Measurements from ENCODE around the gene INHBC.

DNA sequence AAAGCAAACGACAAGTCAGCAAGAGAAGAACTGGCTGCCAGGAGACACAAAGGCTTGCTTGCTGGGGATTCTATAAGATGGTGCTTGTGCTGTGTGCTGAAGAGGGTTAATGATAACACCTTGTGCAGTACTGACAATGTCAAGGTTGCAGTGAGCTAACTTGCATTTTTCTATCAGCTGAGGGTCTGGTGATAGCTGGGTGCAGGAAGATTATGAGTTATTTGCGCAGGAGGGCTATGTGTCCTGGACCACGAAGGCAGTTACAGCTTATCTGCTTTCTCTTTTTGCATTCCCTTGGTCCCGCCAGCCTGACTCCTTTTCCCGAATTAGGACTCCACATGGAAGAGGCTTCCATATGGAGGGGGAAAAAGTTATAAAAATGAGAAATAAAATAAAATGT is 46.2 kb upstream of the INHBC start:
- TF ChIP-seq, protein P1, sequence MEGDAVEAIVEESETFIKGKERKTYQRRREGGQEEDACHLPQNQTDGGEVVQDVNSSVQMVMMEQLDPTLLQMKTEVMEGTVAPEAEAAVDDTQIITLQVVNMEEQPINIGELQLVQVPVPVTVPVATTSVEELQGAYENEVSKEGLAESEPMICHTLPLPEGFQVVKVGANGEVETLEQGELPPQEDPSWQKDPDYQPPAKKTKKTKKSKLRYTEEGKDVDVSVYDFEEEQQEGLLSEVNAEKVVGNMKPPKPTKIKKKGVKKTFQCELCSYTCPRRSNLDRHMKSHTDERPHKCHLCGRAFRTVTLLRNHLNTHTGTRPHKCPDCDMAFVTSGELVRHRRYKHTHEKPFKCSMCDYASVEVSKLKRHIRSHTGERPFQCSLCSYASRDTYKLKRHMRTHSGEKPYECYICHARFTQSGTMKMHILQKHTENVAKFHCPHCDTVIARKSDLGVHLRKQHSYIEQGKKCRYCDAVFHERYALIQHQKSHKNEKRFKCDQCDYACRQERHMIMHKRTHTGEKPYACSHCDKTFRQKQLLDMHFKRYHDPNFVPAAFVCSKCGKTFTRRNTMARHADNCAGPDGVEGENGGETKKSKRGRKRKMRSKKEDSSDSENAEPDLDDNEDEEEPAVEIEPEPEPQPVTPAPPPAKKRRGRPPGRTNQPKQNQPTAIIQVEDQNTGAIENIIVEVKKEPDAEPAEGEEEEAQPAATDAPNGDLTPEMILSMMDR (IDR thresholded peaks at IDR 0.05 in 4 of 5, conservative IDR thresholded peaks at IDR 0.05 in 1 of 5): no peak
- TF ChIP-seq POLR2A (IDR thresholded peaks at IDR 0.05): no peak
